IMR-90 (cell line): ENCODE results near the gene KDM1B.

Source experiments
- BHLHE40 ChIP-seq: fragments of 150-350 bp; IDR thresholded peaks from 2 replicates; pipeline ENCODE4 v1.6.1; 2016; ENCODE audit warnings: mild to moderate bottlenecking, low read depth, low read length
- FOS ChIP-seq: fragments of 150-350 bp; IDR thresholded peaks from 2 replicates; pipeline ENCODE4 v1.6.1; 2016; ENCODE audit warnings: low read depth, low read length
- MAZ ChIP-seq: IDR thresholded peaks from 2 replicates; pipeline ENCODE4 v1.6.1; 2012; ENCODE audit warnings: low read depth, mild to moderate bottlenecking, low read length, improper control_type of control experiment, moderate library complexity, borderline replicate concordance
- POLR2A ChIP-seq: IDR thresholded peaks from 2 replicates; pipeline ENCODE4 v1.6.1; 2012; ENCODE audit warnings: mild to moderate bottlenecking, low read depth, low read length
- RAD21 ChIP-seq: IDR thresholded peaks from 2 replicates; pipeline ENCODE4 v1.6.1; 2012; ENCODE audit warnings: low read length, improper control_type of control experiment
- SMC3 ChIP-seq: fragments of 150-350 bp; IDR thresholded peaks from 2 replicates; pipeline ENCODE4 v1.6.1; 2016; ENCODE audit warnings: low read depth, mild to moderate bottlenecking, antibody characterized with exemption, low read length, moderate library complexity
- TF ChIP-seq, protein P1 (sequence below): conservative IDR thresholded peaks from 2 replicates; pipeline ENCODE4 v1.5.1; 2012; ENCODE audit warnings: mild to moderate bottlenecking, low read depth, low read length, improper control_type of control experiment

DNA sequence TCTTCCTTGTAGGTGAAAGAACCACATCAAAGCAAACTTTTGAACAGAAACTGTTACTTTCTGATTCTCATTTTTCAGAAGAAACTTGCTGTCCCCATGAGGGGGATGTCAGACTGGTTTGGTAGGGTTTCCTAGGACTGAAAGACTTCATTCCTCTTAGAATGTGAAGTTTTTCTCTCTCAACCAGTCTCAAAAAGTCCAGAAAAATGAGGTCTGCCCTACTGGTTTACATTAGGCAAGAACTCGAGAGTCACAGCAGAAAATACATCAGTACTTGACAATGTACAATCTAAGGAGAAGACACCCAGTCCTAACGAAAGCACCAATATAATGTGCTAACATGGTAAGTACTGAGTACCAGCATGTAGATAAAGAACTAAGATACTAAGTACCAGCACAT is 20.1 kb upstream of the KDM1B start:
- TF ChIP-seq, protein P1, sequence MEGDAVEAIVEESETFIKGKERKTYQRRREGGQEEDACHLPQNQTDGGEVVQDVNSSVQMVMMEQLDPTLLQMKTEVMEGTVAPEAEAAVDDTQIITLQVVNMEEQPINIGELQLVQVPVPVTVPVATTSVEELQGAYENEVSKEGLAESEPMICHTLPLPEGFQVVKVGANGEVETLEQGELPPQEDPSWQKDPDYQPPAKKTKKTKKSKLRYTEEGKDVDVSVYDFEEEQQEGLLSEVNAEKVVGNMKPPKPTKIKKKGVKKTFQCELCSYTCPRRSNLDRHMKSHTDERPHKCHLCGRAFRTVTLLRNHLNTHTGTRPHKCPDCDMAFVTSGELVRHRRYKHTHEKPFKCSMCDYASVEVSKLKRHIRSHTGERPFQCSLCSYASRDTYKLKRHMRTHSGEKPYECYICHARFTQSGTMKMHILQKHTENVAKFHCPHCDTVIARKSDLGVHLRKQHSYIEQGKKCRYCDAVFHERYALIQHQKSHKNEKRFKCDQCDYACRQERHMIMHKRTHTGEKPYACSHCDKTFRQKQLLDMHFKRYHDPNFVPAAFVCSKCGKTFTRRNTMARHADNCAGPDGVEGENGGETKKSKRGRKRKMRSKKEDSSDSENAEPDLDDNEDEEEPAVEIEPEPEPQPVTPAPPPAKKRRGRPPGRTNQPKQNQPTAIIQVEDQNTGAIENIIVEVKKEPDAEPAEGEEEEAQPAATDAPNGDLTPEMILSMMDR, result no peak
- TF ChIP-seq RAD21 (no peak), FOS (no peak), POLR2A (no peak), BHLHE40 (no peak), MAZ (no peak), SMC3 (no peak)
